A673 (cell line): ENCODE results near the gene PAX5.

Experiments
- CTCF ChIP-seq: fragments of 300-800, 200-600 bp; sonication (generic); conservative IDR thresholded peaks from 2 replicates; pipeline ENCODE4 v1.5.1; 2017; ENCODE audit warnings: low read depth, mild to moderate bottlenecking, antibody characterized with exemption, low read length, moderate library complexity, mixed read lengths
- EZH2 ChIP-seq: fragments of 200-600 bp; sonication (generic); IDR thresholded peaks from 2 replicates; pipeline ENCODE4 v1.6.1; 2017; ENCODE audit warnings: borderline replicate concordance, low read depth, mild to moderate bottlenecking, mixed read lengths, antibody characterized with exemption, low read length; ENCODE audit not compliant: poor library complexity, severe bottlenecking

- TF ChIP-seq CTCF (no peak), EZH2 (no peak)
These were observed 57.6 kb downstream of the PAX5 start for GRCh38 chr9:36976371-36977030.
